Osteoblast (primary cell): Measurements from ENCODE around the gene PCDHB12. TPM values are rescaled to one million over a fixed set of nuclear protein-coding genes. Genes with fewer than 3 reads are reported as not detected.

Experiments
- DNase-seq: peaks from one replicate; pipeline ENCODE4 v3.0.0; 2011; ENCODE audit warnings: low spot score, mixed read lengths; ENCODE audit not compliant: insufficient read length; ENCODE audit errors: missing footprints
- H2AFZ ChIP-seq: 2 replicates; pipeline ENCODE4 v1.6.0; 2011; ENCODE audit warnings: mild to moderate bottlenecking, low read length
- H3K27ac ChIP-seq: 2 replicates; pipeline ENCODE4 v1.5.1; 2011; ENCODE audit warnings: mild to moderate bottlenecking, low read depth, low read length, moderate library complexity
- H3K27me3 ChIP-seq: 2 replicates; pipeline ENCODE4 v1.6.0; 2012; ENCODE audit warnings: mild to moderate bottlenecking, control low read depth, inconsistent platforms, low read length, moderate library complexity; ENCODE audit not compliant: insufficient read depth
- H3K36me3 ChIP-seq: 2 replicates; pipeline ENCODE4 v1.5.1; 2011; ENCODE audit warnings: mild to moderate bottlenecking, low read length, control low read depth, moderate library complexity; ENCODE audit not compliant: insufficient read depth
- H3K4me1 ChIP-seq: 2 replicates; pipeline ENCODE4 v1.5.1; 2011; ENCODE audit warnings: mild to moderate bottlenecking, low read length, control low read depth, moderate library complexity; ENCODE audit not compliant: insufficient read depth
- H3K4me2 ChIP-seq: 2 replicates; pipeline ENCODE4 v1.6.0; 2011; ENCODE audit warnings: mild to moderate bottlenecking, low read length; ENCODE audit not compliant: insufficient read depth
- H3K4me3 ChIP-seq: fragments of 200-600 bp; sonication (generic); 3 replicates; pipeline ENCODE4 v1.5.1; 2012; ENCODE audit warnings: mild to moderate bottlenecking, low read length, inconsistent platforms; ENCODE audit not compliant: insufficient read depth
- H3K79me2 ChIP-seq: 2 replicates; pipeline ENCODE4 v1.6.0; 2012; ENCODE audit warnings: mild to moderate bottlenecking, low read length, control low read depth, inconsistent platforms; ENCODE audit not compliant: insufficient read depth
- H3K9me3 ChIP-seq: 2 replicates; pipeline ENCODE4 v1.5.1; 2011; ENCODE audit warnings: low read depth, low read length, control low read depth
- H4K20me1 ChIP-seq: 2 replicates; pipeline ENCODE4 v1.6.0; 2012; ENCODE audit warnings: mild to moderate bottlenecking, low read length, control low read depth; ENCODE audit not compliant: insufficient read depth
- total RNA-seq: library from RNA; depleted of rRNA; stranded (reverse); fragments of >200 nt; gene quantifications from 2 replicates; pipeline ENCODE4 v1.2.3, GENCODE V29; 2012
- TF ChIP-seq, protein P1 (sequence below): IDR thresholded peaks from 2 replicates; pipeline ENCODE4 v1.5.1; 2011; ENCODE audit warnings: mild to moderate bottlenecking, low read depth, low read length, moderate library complexity; ENCODE audit errors: extremely low read depth

Gene PCDHB12
- total RNA-seq, 1 donor = 0.72 TPM

GRCh38 chr5:141258948-141259347, 50.4 kb downstream of the PCDHB12 start:
- Histone ChIP-seq H3K4me3 (no peak overlapping the region), H3K9me3 (peaks cover 28% of the 10 kb centered on the region), H3K36me3 (no peaks in the 10 kb centered on the region)

DNA sequence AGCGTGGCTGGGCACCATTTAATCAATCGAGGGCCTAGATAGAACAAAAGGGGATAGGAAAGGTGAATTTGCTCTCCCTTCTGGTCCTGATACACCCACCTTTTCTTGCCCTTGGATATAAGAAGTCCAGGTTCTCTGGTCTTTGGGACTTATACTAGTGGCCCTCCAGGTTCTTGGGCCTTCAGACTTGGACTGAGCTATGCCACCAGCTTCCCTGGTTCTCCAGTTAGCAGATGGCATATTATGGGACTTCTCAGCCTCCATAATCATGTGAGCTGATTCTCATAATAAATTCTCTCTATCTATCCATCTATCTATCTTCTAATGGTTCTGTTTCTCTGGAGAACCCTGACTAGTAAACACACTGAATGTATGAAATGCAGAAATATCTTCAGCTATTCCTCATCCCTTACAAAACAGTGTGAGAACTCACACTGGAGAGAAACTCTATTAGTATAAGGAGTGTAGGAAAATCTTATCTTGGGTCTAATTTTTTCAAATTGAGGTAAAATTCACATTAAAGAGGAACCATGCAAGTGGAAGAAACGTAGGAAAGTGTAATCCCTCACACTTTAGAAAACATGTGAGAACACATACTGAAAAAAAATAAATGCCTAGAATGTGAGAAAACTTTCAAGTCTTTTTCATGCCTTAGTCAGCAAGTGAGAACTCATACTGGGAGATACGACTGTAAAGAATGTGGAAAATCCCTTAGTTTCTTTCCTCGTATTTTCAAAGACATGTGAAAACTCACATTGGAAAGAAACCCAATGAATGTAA, 52.1 kb downstream of the PCDHB12 start:
- Histone ChIP-seq H3K79me2 (no peaks in the 10 kb centered on the region), H3K4me2 (no peak overlapping the region), H3K9me3 (peaks cover 32% of the 10 kb centered on the region), H3K36me3 (no peaks in the 10 kb centered on the region), H2AFZ (no peak overlapping the region), H3K4me1 (no peaks in the 10 kb centered on the region), H3K4me3 (no peak overlapping the region), H3K27me3 (no peaks in the 10 kb centered on the region), H3K27ac (no peak overlapping the region), H4K20me1 (no peaks in the 10 kb centered on the region)
- DNase-seq = no peak
- TF ChIP-seq, protein P1, sequence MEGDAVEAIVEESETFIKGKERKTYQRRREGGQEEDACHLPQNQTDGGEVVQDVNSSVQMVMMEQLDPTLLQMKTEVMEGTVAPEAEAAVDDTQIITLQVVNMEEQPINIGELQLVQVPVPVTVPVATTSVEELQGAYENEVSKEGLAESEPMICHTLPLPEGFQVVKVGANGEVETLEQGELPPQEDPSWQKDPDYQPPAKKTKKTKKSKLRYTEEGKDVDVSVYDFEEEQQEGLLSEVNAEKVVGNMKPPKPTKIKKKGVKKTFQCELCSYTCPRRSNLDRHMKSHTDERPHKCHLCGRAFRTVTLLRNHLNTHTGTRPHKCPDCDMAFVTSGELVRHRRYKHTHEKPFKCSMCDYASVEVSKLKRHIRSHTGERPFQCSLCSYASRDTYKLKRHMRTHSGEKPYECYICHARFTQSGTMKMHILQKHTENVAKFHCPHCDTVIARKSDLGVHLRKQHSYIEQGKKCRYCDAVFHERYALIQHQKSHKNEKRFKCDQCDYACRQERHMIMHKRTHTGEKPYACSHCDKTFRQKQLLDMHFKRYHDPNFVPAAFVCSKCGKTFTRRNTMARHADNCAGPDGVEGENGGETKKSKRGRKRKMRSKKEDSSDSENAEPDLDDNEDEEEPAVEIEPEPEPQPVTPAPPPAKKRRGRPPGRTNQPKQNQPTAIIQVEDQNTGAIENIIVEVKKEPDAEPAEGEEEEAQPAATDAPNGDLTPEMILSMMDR = no peak

More at GRCh38 chr5:141258948-141259347, 50.4 kb downstream of the PCDHB12 start:
- no peak overlapping the region for H2AFZ ChIP-seq
- H3K4me2 ChIP-seq = no peak overlapping the region
- TF ChIP-seq, protein P1 = no peak
- no peaks in the 10 kb centered on the region for H3K4me1 ChIP-seq
- H4K20me1 ChIP-seq = no peaks in the 10 kb centered on the region
- H3K79me2 ChIP-seq = no peaks in the 10 kb centered on the region
- DNase-seq = no peak
- no peaks in the 10 kb centered on the region for H3K27me3 ChIP-seq
- no peak overlapping the region for H3K27ac ChIP-seq

GRCh38 chr5:141261238-141261546, 52.7 kb downstream of the PCDHB12 start:
- no peaks in the 10 kb centered on the region for H3K36me3 ChIP-seq
- H3K4me2 ChIP-seq = no peak overlapping the region
- H3K27me3 ChIP-seq = no peaks in the 10 kb centered on the region
- no peak overlapping the region for H3K4me3 ChIP-seq
- no peaks in the 10 kb centered on the region for H4K20me1 ChIP-seq
- H3K4me1 ChIP-seq = no peaks in the 10 kb centered on the region
- H3K27ac ChIP-seq = no peak overlapping the region
- H3K9me3 ChIP-seq = peaks cover 31% of the 10 kb centered on the region
- H2AFZ ChIP-seq = no peak overlapping the region
- DNase-seq = no peak
- TF ChIP-seq, protein P1 = no peak
- H3K79me2 ChIP-seq = no peaks in the 10 kb centered on the region

Other genes starting within 250 kb of the PCDHB12 start
- 0.36 and 0.59 TPM in 2 replicates for gene PCDHAC2, start 242.2 kb upstream of the PCDHB12 start, total RNA-seq
- not detected in 2 replicates for gene PCDHB1, start 157.3 kb upstream of the PCDHB12 start, total RNA-seq
- gene PCDHB2, start 114.1 kb upstream of the PCDHB12 start, total RNA-seq = 1.2 and 1.4 TPM in 2 replicates
- gene PCDHB3, start 108.2 kb upstream of the PCDHB12 start, total RNA-seq = 0.36 and 0.88 TPM in 2 replicates
- 1.1 and 1.2 TPM in 2 replicates for gene PCDHB4, start 86.9 kb upstream of the PCDHB12 start, total RNA-seq
- 1.5 and 2.9 TPM in 2 replicates for gene PCDHB5, start 73.5 kb upstream of the PCDHB12 start, total RNA-seq
- 0.59 and 0.72 TPM in 2 replicates for gene PCDHB6, start 58.7 kb upstream of the PCDHB12 start, total RNA-seq
- gene PCDHB7, start 36.1 kb upstream of the PCDHB12 start, total RNA-seq = 2.2 and 2.4 TPM in 2 replicates
- gene PCDHB8, start 30.9 kb upstream of the PCDHB12 start, total RNA-seq = 0.36 and 0.88 TPM in 2 replicates
- gene PCDHB16, start 26.3 kb upstream of the PCDHB12 start, total RNA-seq = 1.1 and 3.5 TPM in 2 replicates
- 1.2 and 1.8 TPM in 2 replicates for gene PCDHB9, start 21.6 kb upstream of the PCDHB12 start, total RNA-seq
- gene PCDHB10, start 16.4 kb upstream of the PCDHB12 start, total RNA-seq = 2.2 and 2.7 TPM in 2 replicates
- gene PCDHB11, start 9.1 kb upstream of the PCDHB12 start, total RNA-seq = 1.1 and 1.8 TPM in 2 replicates
- 2.1 and 2.2 TPM in 2 replicates for gene PCDHB13, start 5.2 kb downstream of the PCDHB12 start, total RNA-seq
- gene PCDHB14, start 14.6 kb downstream of the PCDHB12 start, total RNA-seq = 2.7 and 2.9 TPM in 2 replicates
- gene PCDHB15, start 36.7 kb downstream of the PCDHB12 start, total RNA-seq = 0.88 and 1.1 TPM in 2 replicates
- gene SLC25A2, start 95.3 kb downstream of the PCDHB12 start, total RNA-seq = 0.36 and 0.59 TPM in 2 replicates
- 44.2 and 48.1 TPM in 2 replicates for gene TAF7, start 112.1 kb downstream of the PCDHB12 start, total RNA-seq
- 1.1 and 1.5 TPM in 2 replicates for gene PCDHGA1, start 121.8 kb downstream of the PCDHB12 start, total RNA-seq
- 2.7 and 2.9 TPM in 2 replicates for gene PCDHGA2, start 130.0 kb downstream of the PCDHB12 start, total RNA-seq
- gene PCDHGA3, start 135.1 kb downstream of the PCDHB12 start, total RNA-seq = 2.4 and 2.9 TPM in 2 replicates
- 3.3 and 5.0 TPM in 2 replicates for gene PCDHGB1, start 141.4 kb downstream of the PCDHB12 start, total RNA-seq
- gene PCDHGA4, start 146.3 kb downstream of the PCDHB12 start, total RNA-seq = 6.8 and 6.9 TPM in 2 replicates
- gene PCDHGB2, start 151.3 kb downstream of the PCDHB12 start, total RNA-seq = 4.3 and 5.6 TPM in 2 replicates
- gene PCDHGA5, start 155.4 kb downstream of the PCDHB12 start, total RNA-seq = 2.5 and 2.7 TPM in 2 replicates
- 6.2 and 8.0 TPM in 2 replicates for gene PCDHGB3, start 161.5 kb downstream of the PCDHB12 start, total RNA-seq
- gene PCDHGA6, start 165.2 kb downstream of the PCDHB12 start, total RNA-seq = 5.0 and 5.1 TPM in 2 replicates
- 6.5 TPM in 2 replicates for gene PCDHGA7, start 174.0 kb downstream of the PCDHB12 start, total RNA-seq
- 14.1 and 15.9 TPM in 2 replicates for gene PCDHGB4, start 179.0 kb downstream of the PCDHB12 start, total RNA-seq
- 3.5 and 3.6 TPM in 2 replicates for gene PCDHGA8, start 183.9 kb downstream of the PCDHB12 start, total RNA-seq
- 21.5 and 24.2 TPM in 2 replicates for gene PCDHGB5, start 189.2 kb downstream of the PCDHB12 start, total RNA-seq
- 6.2 and 6.5 TPM in 2 replicates for gene PCDHGA9, start 194.1 kb downstream of the PCDHB12 start, total RNA-seq
- 6.2 and 8.0 TPM in 2 replicates for gene PCDHGB6, start 199.3 kb downstream of the PCDHB12 start, total RNA-seq
- 23.2 and 24.8 TPM in 2 replicates for gene PCDHGA10, start 204.3 kb downstream of the PCDHB12 start, total RNA-seq
- gene PCDHGB7, start 209.0 kb downstream of the PCDHB12 start, total RNA-seq = 18.5 and 19.2 TPM in 2 replicates
- gene PCDHGA11, start 212.3 kb downstream of the PCDHB12 start, total RNA-seq = 12.3 and 16.5 TPM in 2 replicates
- gene PCDHGA12, start 221.8 kb downstream of the PCDHB12 start, total RNA-seq = 20.6 and 33.6 TPM in 2 replicates